ENCODE results near the gene PHF2.

GRCh38 chr9:93574900-93575795 is 1.2 kb upstream of the PHF2 start:
- TF ChIP-seq CTCF (IDR thresholded peaks at IDR 0.05; ENCODE audit: insufficient read depth, low read depth, low read length), result no peak
- TF ChIP-seq EZH2 (IDR thresholded peaks at IDR 0.05; ENCODE audit: insufficient read depth, low read length), result no peak
